NOMO-1 (cell line): Measurements from ENCODE around the gene NCOA7.
A peak's percentile ranks its signal among the peaks of the same experiment; 100 is the strongest.

Experiments
- DNase-seq, 2 experiments: peaks; one replicate each; lab custom pipeline; 2025; ENCODE audit not compliant: unreplicated experiment in 2 of 2; lab: John Stamatoyannopoulos, UW

Gene NCOA7

GRCh38 chr6:125859727-125860126 is 69.0 kb downstream of the NCOA7 start:
- peak; percentile 19 to 62 for DNase-seq

DNA sequence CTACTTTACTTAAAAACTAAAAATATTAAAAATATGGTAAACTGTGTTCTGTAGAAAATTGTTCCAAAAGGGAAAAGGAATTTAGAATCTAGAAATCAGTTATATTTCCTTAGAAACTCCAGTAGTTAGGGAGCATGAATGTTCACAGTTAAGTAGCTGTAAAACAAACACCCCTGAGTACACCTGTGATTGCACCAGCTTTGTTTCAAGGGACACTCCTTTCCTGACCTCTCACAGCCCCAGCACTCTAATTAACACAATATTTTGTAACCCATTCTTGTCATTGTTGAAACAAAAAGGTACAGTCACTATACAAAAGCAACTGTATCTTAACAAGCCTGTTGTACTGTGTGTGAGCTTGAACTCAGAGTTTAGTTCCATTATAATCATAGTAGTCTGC is 72.3 kb downstream of the NCOA7 start:
- no peak for DNase-seq

DNA sequence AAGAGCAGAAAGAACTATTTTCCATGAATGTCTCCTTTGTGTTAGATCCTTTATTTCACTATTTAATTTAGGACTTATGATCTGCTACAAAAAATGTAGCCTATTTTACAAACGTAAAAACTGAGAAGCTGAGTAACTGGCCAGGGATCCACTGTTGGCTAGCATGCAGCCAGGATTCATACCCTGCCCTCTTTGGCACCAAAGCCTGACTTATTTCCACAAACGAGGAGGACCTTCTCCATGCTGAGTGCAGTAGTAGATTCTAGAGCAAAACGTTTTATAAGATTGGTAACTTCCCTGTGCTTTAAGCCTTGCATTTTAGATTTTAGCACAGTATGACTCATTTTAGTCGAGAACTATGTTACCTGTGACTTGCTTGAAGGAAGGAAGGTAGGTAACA is 74.3 kb downstream of the NCOA7 start:
- DNase-seq = no peak

DNA sequence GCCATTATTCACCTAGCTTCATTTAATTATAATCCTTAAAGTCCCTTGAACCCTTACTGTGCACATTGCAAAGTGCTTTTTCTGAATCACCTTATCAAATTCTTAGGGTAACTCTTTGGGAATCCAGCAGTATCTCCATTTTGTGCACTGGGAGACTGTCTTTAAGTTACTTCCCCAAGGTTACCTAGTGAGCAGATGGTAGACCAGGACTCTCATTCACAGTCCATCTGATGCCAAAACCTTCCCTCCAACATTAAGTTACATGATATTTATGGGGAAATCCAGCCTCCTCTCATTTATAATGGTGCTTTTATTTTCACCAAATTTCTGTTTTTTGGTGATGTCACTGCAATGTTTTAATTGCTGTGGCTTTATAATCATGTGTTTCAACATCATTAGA is 75.7 kb downstream of the NCOA7 start:
- peak; percentile 16 to 51 for DNase-seq

- peak; percentile 55 to 82 for DNase-seq
These were observed 76.8 kb downstream of the NCOA7 start for GRCh38 chr6:125867483-125867942.

DNA sequence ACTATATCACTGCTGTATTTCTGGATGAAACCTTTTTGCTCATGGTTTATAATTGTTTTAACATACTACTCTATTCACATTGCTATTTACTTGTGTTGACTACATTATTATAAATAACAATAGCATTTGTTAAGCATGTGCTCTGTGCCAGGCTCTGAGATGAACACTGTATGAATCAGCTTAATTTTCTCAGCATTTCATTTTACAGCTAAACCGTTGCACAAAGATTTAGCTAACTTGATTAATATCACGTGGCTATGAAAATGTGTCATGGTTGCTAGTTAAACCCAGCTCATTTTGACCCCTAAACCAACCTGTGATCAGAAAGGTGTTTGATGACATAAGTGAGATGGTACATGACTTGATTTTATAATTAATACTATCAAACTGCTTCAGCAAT is 77.5 kb downstream of the NCOA7 start:
- no peak for DNase-seq

GRCh38 chr6:125868678-125869395 is 78.1 kb downstream of the NCOA7 start:
- DNase-seq = no peak

DNA sequence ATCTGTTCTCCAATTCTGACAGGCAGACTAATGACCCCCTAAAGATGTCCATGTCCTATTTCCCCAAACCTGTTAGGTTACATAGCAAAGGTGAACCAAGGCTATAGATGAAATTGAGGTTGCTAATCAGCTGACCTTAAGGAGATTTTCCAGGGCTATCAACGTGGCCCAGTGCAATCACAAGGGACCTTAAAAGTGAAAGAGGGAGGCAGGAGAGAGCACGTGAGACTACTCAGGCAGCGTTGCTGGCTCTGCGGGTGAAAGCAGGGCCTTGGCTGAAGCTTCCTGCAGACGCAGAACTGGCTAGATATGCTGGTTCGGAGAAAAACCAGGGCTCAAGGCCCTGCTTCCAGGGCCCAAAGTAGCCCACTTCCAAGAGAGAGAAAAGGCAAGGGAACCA is 78.7 kb downstream of the NCOA7 start:
- no peak for DNase-seq

DNA sequence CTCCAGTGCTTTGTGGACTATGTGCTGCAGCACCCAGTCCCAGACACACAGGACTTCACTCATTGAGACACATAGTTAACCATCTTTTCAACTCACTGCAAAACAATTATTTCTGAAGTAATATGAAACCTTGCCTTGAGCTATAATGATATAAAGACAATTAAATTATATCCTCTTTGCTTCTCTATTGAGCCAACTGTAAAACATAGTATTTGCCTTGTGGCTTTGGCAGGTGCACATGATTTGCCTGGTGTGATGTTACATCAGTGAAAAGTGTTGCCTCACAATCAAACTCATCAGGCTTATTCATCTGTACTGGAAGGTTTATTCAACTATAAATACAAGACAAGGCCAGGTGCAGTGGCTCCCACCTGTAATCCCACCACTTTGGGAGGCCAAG is 80.6 kb downstream of the NCOA7 start:
- DNase-seq = no peak

DNA sequence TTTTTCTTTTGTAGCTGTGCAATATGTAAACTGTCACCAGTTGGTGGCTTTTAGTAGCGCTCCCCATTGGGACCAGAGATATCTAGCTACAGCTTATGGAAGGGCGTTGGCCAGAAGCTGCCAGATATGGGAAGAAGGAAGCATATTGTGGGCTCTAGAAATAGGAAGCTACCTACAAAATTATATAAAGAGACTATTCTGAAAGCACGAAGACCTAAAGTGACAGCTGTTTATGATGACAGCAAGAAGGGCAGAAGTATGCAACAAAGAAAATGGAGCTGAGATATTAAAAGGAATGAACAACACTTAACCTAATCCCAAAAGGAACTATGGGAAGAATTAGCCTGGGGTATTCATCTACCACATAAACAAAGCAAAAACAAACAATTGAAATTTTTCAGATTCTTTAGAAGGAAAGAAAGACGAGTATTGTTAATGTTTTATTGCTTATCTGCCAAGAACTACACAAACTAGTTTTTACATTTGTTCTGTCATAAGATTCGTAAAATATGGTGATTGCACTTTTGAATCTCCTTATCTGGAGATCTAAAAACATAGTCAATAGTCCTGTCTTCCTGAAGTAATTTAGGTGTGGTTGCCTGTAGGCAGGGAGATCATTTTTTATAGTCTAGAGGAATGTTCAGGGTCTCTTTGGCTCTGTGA is 81.6 kb downstream of the NCOA7 start:
- peak; percentile 15 to 61 for DNase-seq

GRCh38 chr6:125882243-125882642 is 91.5 kb downstream of the NCOA7 start:
- DNase-seq = no peak

DNA sequence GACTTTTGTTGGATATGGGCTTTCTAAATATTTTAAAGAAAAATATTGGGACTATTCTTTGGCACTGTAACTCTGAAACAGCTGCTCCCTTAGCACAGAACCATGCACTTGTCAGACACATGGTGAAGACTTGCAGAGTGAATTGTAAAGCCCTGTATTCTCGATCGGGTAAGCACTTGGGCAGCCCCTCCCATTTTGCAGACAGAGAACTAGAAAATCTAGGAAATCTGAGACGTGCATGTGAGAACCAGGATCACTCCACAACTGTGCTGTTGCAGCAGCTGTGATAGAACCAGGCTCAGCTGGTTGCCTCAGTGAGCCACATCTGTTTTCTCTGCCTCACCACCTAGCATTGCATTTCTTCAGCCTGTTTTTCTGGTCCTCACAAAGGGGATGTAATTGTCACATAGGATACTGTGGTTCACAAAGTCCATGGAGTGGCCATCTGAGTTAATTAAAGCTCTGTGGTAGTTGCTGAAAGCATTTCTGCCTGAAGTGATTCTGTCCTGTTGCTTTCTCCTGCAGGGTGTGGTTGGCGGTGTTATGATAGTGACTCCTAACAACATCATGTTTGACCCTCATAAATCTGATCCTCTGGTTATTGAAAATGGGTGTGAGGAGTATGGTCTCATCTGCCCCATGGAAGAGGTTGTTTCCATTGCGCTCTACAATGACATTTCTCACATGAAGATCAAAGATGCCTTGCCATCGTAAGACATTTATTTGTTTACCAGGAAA is 94.0 kb downstream of the NCOA7 start:
- no peak for DNase-seq

DNA sequence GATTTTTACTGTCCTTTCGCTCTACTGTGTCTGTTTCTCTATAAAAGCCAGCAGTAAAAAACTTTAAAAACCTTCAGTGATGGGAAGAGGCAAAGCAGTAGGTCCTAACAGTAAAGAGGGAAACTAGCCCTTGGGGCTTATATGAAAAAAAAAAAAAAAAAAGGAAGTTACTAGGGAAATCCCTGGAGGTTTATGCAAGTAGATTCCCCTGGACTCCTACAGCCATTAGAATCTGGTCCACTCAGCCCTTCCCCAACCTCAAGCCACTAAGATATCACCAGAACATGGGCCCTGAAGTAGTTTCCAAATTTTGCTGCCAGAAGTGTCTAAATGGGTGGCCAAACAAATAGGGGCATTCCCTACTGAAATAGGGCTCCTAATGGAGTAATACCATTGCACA is 95.3 kb downstream of the NCOA7 start:
- no peak for DNase-seq

GRCh38 chr6:125886914-125887313 is 96.2 kb downstream of the NCOA7 start:
- no peak for DNase-seq

GRCh38 chr6:125887372-125887771 is 96.6 kb downstream of the NCOA7 start:
- no peak for DNase-seq

GRCh38 chr6:125888989-125889656 is 98.4 kb downstream of the NCOA7 start:
- DNase-seq = peak; percentile 10 to 17

DNA sequence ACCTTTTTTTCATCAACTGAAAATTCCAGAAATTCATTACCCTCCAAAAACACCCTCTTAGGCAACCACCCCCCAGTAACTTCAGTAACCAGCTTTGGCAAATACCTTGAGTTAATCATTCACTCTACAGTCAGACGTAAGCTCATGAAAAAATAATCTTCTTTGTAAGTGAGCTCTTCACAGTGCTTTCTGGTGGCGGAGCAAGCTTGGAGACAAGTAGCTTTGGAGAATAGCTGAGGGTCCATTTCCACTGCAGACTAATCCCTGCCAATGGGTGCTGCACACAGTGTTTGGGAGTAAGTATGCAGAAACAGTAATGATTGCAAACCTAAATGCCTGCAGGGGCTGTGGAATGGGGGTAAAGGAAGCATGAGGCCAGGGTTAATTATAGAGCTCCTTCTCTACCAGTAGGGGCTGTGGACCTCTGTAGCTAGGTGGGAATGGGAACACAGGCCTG is 109.0 kb downstream of the NCOA7 start:
- no peak for DNase-seq

- no peak for DNase-seq
These were observed 114.1 kb downstream of the NCOA7 start for GRCh38 chr6:125904871-125905270.

DNA sequence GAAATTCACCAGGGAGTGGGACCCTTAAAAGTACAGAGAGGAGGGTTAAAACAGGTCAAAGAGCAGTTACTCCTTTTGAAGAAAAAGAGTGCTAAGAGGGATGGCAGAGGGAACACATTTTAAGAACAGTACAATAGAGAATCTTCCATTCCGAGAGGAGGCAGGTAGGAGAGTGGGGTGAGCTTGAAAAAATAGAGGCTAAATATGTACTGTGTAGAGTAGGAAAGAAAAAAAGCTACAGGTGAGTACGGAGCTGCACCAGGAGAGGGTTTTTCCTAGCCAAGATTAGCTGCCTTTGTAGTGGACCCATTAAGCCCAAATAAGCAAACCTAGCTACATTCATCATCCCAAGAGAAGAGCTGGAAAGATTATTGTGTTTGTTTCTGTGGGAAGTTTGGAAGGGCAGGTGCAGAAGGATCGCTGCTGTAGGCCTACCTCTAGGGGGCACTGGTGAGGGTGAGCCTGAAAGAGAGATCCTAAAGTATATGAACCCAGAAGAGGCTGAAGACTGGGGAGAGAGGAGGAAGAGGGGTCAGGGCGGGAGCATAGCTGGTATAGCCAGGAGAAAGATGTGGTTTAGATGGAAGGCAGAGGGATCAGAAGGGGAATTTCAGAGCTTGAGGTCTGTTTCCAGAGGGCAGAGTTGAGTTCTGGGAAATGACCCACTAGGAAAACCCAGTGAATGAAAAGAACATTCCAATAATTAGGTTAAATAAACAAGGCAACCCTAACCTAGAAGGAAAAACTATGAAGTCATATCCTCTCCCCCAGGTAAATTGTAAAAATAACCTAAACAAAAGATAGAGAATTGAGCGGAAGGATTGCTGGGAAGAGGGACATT is 115.6 kb downstream of the NCOA7 start:
- DNase-seq = peak; percentile 23 to 51

GRCh38 chr6:125910527-125910926 is 119.8 kb downstream of the NCOA7 start:
- DNase-seq = peak; percentile 20 to 63
